Activated CD4-positive, alpha-beta T cell treated with anti-CD3 and anti-CD28 coated beads for 1 hour (primary cell): ENCODE measurements around the gene MEIOB.
"Not testable (repeated sequence)": the region's sequence is repeated elsewhere in the genome, so short reads cannot be mapped to it uniquely, and the experiment has no call there.

Source experiments
- DNase-seq: peaks from one replicate; pipeline ENCODE4 v3.0.0-alpha.2; 2020

The MEIOB gene

DNA sequence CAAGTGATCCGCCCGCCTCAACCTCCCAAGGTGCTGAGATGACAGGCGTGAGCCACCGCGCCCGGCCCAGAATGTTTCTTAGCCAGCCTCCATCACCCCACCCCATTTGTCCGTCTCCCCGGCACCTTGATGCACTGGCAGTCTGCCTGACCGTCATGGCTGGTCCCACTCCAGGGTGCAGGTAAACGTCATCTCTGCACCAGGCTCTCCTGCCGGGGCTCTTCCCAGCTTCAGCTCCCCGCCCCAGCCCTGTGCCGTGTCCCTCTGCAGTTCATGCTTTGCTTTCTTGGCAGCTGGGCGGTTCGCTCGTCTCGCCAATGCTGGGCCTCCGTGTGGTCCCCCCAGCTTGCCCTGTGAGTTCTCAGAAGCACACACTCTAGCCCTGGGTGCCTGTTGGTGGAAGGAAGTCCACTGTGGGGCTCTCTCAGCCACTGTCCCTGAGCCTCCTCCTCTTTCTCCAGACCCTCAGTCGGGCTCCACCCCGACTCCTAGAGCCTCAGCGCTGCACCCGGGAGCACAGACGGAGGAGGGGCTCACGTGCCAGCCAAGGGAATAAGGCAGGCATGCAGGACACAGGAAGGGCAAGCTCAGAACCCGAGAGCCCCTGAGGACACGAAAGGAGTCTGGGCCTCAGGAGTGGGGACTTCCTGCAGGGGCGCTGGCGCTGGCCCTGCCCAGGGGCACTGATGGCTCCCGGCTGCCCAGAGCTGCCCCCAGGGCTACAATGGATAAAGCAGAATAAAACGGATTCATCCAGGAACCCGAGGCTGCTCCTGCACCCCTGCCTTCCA is 34.3 kb upstream of the MEIOB start:
- DNase-seq: no peak

DNA sequence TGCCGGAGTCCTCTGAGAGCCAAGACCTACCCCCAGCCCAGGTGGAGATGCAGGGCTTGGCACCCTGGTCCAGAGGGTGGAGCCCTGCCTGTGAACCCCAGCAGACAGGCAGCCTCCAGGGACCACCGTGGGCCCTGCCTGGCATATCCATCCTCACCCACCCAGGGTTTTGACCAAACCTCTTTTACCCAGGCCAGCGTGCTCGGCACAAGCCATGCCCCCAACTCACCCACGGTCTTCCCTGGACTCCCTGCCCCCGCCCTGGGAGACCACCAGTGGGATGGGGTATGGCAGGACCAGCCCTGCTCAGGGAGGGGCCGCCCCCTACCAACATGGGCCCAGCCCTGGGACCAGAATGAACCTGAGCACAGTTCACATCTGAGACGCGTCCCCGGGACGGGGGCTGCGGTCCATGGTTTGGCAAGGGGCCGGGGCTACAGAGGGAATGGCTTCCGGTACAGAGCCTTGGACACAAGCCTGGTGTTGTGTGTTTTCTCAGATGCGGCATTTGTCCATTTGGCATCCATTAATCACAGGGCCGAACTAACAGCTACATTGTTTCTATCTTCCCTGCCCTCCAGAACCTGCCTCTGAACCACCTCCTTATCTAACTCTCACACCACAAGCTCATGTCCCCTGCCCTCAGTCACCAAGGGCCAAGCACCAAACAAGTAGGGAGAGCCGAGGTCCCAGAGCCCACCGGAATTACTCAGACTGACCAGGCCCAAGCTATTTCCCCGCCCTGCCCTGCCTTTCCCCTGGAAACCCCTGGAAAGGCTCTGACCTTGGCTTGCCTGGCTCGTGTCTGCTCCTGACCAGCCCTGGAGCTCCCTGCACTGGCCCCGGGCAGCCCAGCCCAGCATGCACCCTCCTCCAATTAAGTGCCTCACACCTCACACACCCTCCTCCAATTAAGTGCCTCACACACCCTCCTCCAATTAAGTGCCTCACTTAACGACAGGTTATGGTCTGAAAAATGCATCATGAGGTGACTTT is 32.2 kb upstream of the MEIOB start:
- no peak for DNase-seq

DNA sequence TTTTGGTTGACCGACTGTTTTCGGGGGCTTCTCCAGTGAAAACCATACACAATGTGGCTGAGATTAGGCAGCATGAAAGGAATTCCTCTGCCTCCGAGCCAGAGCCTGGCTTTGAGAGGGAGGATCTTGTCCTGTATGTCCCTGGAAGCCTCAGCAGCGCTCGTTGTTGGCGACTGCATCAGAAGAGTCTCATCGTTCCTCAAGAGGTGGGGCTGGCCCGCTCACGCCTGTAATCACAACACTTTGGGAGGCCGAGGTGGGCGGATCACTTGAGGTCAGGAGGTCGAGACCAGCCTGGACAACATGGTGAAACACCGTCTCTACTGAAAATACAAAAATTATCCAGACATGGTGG is 31.2 kb upstream of the MEIOB start:
- no peak for DNase-seq

GRCh38 chr16:1902547-1903219 is 30.7 kb upstream of the MEIOB start:
- no peak for DNase-seq

DNA sequence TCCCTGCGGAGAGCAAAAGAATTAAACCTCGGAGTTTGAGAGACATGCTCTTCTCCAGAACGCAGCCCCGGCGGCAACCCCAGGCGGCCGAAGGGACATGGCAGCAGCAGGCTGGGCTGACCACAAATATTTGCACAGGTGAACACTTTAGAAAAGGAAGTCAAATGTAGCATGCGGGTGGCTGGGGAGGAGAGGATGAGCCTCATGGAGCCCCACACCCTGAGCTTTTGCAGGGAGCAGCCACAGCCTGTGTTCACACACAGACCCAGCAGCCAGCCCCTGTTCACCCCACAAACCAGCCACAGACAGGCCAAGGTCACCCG is 28.4 kb upstream of the MEIOB start:
- DNase-seq: no peak

DNA sequence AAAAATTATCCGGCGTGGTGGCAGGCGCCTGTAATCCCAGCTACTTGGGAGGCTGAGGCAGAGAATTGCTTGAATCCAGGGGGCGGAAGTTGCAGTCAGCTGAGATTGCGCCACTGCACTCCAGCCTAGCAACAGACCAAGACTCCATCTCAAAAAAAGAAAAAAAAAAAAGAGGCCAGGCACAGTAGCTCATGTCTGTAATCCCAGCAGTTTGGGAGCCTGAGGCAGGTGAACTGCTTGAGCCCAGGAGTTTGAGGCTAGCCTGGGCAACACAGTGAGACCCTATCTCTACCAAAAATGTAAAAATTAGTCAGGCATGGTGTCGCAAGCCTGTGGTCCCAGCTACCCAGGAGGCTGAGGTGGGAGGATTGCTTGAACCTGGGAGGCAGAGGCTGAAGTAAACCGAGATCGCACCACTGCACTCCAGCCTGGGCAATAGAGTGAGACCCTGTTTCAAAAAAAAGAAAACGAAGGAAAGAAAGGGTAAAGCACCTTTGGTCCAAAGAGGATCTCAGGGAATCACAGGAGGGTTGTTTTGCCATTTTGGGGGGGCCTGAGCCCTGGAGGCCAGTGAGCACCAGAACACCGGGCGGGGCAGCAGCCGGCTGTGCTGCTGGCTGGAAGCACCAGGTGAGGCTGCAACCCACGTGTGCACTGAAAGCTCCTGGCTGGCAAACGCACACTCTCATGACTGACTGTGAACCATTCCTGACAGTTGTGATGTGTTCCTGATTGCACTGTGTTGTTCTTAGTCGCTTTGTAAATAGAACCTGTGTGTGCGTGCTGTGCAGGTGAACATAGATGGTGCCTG is 27.9 kb upstream of the MEIOB start:
- DNase-seq: no peak

DNA sequence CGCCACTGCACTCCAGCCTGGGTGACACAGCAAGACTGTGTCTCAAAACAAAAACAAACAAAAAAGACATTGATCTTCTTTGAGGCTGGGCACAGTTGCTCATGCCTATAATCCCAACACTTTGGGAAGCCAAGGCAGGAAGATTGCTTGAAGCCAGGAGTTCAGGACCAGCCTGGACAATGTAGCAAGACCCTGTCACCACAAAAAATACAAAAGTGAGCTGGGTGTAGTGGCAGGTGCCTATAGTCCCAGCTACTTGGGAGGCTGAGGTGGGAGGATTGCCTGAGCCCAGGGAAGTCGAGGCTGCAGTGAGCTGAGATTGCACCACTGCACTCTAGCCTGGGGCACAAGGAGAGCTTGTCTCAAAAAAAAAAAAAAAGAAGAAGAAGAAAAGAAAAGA is 25.7 kb upstream of the MEIOB start:
- DNase-seq: not testable (repeated sequence)

- DNase-seq: no peak
Observed at GRCh38 chr16:1895949-1896675, 24.1 kb upstream of the MEIOB start.

DNA sequence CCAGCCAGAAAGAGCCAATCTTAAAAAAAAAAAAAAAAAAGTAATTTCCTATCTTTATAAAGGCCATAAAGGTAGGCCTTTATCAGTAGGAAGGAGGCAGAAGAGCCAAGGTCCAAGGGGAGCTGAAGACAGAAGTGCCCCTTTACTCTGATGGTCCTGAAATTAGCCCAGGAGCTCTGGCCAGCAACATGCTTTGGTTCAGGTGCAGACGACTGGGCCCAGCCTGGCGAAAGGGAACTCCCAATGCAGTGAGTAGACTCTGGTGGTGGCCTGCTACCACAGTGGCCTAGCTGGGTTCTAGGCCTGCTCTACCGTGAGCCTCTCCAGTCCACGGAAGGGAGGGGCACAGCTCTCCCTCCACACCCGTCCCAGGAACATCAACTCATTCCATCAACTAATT is 23.1 kb upstream of the MEIOB start:
- DNase-seq: no peak

- DNase-seq: no peak
Observed at GRCh38 chr16:1890708-1891050, 18.7 kb upstream of the MEIOB start.

DNA sequence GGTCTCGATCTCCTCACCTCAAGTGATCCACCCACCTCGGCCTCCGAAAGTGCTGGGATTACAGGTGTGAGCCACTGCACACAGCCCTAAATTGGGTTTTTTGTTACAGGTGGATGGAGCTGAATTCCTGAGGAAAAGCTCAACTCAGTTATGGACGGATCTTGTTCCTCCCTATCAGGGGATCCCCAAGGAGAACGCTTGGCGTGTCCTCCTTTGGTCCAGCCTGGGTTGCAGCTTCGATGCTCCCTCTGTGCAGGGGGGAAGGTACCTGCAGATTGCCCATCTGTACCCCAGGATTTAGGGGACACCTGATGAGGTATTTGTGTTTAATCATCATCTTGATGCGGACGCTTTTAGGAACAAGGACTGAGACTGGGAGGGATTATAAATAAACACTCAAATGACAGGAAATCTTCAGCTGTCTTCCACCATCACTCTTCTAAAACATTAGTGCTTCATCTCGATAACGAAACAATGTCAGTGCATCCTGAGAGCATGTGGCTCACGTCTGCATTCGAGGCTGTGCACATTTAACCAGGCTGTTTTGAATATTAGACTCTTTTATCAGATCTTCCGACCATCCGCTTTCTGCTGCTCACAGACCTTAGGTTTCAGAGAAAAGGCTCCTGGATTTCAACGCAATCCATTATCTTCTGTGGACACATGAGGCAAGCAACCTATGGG is 18.2 kb upstream of the MEIOB start:
- no peak for DNase-seq

GRCh38 chr16:1887711-1888354 is 15.9 kb upstream of the MEIOB start:
- DNase-seq: no peak

DNA sequence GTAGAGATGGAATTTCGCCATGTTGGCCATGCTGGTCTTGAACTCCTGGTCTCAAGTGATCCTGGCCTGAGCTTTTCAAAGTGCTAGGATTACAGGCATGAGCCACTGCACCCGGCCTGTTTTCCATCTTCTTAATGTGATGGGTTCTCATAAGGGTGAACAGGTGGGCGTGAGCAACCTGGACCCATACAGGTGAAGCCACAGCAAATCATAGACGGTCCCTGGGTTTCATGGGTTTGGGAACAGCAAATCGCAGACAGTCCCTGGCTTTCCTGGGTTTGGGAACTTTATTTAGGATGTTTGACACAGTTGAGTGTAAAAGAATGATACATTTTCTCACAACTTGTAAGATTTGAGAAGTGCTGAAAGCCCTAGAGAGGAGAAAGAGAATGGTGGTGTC is 12.9 kb upstream of the MEIOB start:
- no peak for DNase-seq

DNA sequence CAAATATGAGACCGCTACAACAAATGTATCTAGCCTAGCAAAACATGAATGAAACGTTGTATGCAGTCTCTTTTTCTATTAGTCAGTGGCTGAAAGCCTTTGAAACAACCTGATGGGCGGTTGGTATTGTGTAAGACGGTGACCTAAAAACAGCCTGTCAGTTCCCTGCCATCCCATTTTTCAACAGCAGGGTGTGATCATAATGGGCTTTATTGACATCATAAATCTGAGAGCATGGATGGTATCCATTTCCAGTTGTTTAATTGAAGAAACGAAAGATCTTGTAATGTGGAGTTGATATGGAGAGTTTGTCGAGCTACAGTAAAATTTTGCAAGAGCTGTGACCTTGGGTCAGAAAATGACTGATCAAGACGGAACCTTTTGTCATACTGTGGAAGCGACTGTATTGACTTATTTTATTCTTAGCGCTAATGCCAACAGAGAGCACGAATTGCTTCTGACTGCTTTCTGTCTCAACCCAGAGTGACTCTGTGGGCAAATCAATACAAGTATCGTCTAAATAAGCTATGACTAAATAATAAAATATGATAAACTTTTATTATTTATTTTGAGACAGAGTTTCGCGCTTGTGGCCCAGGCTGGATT is 12.3 kb upstream of the MEIOB start:
- no peak for DNase-seq

- not testable (repeated sequence) for DNase-seq
Observed at GRCh38 chr16:1881172-1881571, 9.2 kb upstream of the MEIOB start.

DNA sequence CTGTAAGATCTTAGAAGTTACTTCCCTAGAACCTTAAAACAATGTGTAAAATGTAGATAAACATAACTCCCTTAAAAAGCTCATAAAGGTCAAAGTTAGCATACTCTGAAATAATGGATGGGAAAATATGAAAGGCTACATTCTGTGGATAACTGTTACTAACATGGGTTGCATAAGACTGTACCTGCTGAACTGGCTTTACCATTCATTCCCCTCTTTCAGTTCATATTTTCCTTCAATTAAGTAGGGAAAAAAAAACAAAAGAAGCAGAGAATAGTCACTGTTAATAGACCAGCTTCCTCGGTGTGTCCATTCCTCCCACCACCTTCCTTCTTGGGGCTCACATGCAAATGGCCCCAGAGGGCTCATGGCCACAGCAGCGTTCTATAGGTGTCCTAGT is 7.5 kb upstream of the MEIOB start:
- no peak for DNase-seq

DNA sequence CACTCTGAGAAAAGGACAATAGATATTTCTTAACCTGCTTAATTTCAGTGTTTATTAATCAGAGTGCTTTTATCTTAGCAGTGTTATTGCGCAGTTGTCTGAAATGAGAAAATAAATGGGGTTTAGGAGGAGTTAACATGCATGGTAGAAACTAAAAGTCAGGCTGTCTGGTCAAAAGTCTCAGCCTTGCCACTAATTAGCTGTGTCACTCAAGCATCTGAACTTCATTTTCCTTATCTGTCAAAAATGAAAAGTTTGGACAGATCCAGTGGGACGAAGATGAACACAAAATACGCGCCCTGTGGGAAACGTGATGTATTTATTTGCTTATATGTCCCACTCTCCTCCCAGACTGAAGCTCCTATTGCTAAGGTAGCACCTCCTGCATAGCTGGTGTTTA is 6.3 kb upstream of the MEIOB start:
- DNase-seq: no peak

- DNase-seq: no peak
Observed at GRCh38 chr16:1877804-1878203, 5.8 kb upstream of the MEIOB start.

DNA sequence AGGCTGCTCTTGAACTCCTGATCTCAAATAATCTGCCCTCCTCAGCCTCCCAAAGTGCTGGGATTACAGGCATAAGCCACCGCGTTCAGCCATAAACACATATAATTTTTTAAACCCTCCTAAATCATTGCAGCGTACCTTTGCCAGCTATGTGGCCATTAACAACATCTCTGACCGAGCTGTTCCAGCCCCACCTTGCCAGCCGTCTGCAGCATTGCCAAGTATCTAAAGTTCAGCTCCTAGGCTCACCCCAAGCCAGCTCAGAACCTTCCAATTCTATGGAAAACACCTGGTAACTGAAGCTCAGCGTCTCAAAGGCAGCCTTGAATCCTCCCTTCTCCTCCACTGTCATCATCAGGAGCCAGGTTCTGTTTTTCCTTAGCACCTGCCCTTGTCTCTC is 5.1 kb upstream of the MEIOB start:
- DNase-seq: no peak

GRCh38 chr16:1876468-1876867 is 4.5 kb upstream of the MEIOB start:
- no peak for DNase-seq

GRCh38 chr16:1876066-1876465 is 4.1 kb upstream of the MEIOB start:
- DNase-seq: not testable (repeated sequence)
